PC-9 (cell line): ENCODE results near the gene KLHL1. TPM values are rescaled to one million over a fixed set of nuclear protein-coding genes. Genes with fewer than 3 reads are reported as not detected.
A peak's percentile ranks its signal among the peaks of the same experiment; 100 is the strongest.

Experiments used
- BruUV-seq: library from RNA; stranded (reverse); fragments of 400-500 nt; replicated peaks from 2 replicates; lab custom pipeline; 2021; lab: Mats Ljungman, UMichigan
- CTCF ChIA-PET: fragments of 300-600 bp; sonication (Branson Sonifier 250); formaldehyde crosslinking; loops from one replicate; lab custom pipeline; 2022; ENCODE audit warnings: antibody characterized with exemption; lab: Charles Lee
- POLR2A ChIA-PET: fragments of 300-600 bp; sonication (Branson Sonifier 250); formaldehyde crosslinking; loops from one replicate; lab custom pipeline; 2022; ENCODE audit warnings: antibody characterized with exemption; ENCODE audit not compliant: unreplicated experiment; lab: Charles Lee
- DNase-seq, 2 experiments: peaks; one replicate each; pipeline versions ENCODE4 v3.0.0 to v3.0.0-alpha.2; 2015 to 2022; ENCODE audit warnings: mixed read lengths in 1 of 2
- H2AFZ ChIP-seq: fragments of 200-600 bp; sonication (generic); 2 replicates; pipeline ENCODE4 v1.8.1; 2017; ENCODE audit warnings: antibody characterized with exemption
- H3F3A ChIP-seq: fragments of 200-600 bp; sonication (generic); 2 replicates; pipeline ENCODE4 v1.8.1; 2017; ENCODE audit warnings: antibody characterized with exemption, mild to moderate bottlenecking, low read depth; ENCODE audit not compliant: insufficient read depth
- H3K27ac ChIP-seq: fragments of 200-600 bp; sonication (generic); 2 replicates; pipeline ENCODE4 v1.6.1; 2016; ENCODE audit warnings: mixed run types
- H3K27me3 ChIP-seq: fragments of 200-600 bp; sonication (generic); 2 replicates; pipeline ENCODE4 v1.6.1; 2016; ENCODE audit warnings: low read depth, mixed run types; ENCODE audit not compliant: insufficient read depth
- H3K36me3 ChIP-seq: fragments of 200-600 bp; sonication (generic); 2 replicates; pipeline ENCODE4 v1.6.1; 2016; ENCODE audit warnings: low read depth, mixed run types
- H3K4me1 ChIP-seq: fragments of 200-600 bp; sonication (generic); replicated peaks from 2 replicates; pipeline ENCODE4 v1.6.1; 2016; ENCODE audit warnings: mixed run types; ENCODE audit not compliant: insufficient read depth
- H3K4me2 ChIP-seq: fragments of 200-600 bp; sonication (generic); 2 replicates; pipeline ENCODE4 v1.6.1; 2017; ENCODE audit warnings: mixed run types
- H3K4me3 ChIP-seq: fragments of 200-600 bp; sonication (generic); 2 replicates; pipeline ENCODE4 v1.6.1; 2016; ENCODE audit warnings: mixed run types
- H3K79me2 ChIP-seq: fragments of 200-600 bp; sonication (generic); 2 replicates; pipeline ENCODE4 v1.6.1; 2017; ENCODE audit warnings: low read depth, mixed run types
- H3K9me2 ChIP-seq: fragments of 200-600 bp; sonication (generic); 2 replicates; pipeline ENCODE4 v1.8.1; 2017; ENCODE audit warnings: mild to moderate bottlenecking; ENCODE audit not compliant: insufficient read depth
- H3K9me3 ChIP-seq: fragments of 200-600 bp; sonication (generic); 2 replicates; pipeline ENCODE4 v1.8.1; 2016; ENCODE audit warnings: low read depth; ENCODE audit not compliant: insufficient read depth
- H4K20me1 ChIP-seq: fragments of 200-600 bp; sonication (generic); 2 replicates; pipeline ENCODE4 v1.8.1; 2017; ENCODE audit not compliant: insufficient read depth
- CTCF ChIP-seq: fragments of 200-600 bp; sonication (generic); conservative IDR thresholded peaks from 2 replicates; pipeline ENCODE4 v1.6.1; 2017; ENCODE audit warnings: mixed run types, antibody characterized with exemption, mild to moderate bottlenecking, moderate library complexity
- EZH2 ChIP-seq: fragments of 200-600 bp; sonication (generic); IDR thresholded peaks from 2 replicates; pipeline ENCODE4 v1.8.0; 2017; ENCODE audit warnings: antibody characterized with exemption, low read depth
- intact Hi-C: fragments of 100-400 bp; cut with micrococcal nuclease; formaldehyde crosslinking; loops from one replicate; pipeline ENCODE4 v1.10.0; 2022; ENCODE audit not compliant: unreplicated experiment
- total RNA-seq: library from RNA; stranded (reverse); gene quantifications from 2 replicates; pipeline ENCODE4 v1.2.3, GENCODE V29; 2021

KLHL1 gene
- total RNA-seq, 1 experiment from 2014 or later, result not detected

DNA sequence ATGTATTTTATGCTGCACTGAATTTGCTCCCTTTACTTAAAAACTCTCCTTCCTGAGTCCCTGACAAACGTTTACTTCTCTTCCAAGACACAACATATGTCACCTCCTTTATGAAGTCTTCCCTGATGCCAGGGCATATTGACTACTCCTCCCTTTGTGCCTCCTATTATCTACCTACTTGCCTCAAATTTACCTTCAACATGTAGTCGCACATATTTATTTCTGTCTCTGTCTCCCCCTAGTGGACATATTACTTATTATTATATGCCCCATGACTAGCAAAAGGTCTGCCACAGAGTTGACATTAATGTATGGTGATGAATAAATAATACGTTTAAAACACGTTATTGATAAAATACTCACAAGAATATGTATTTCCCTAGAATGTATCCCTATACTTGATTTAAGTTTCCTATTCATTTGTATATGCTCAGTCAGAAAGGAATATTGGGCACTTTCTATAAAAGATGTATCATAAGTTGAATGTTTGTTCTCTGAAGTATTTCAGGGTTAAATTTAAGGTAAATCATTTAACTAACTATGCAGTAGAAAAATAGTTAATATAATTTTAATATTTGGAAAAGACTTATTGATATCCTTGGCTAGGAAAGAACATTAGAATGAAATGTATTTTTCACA, 250.9 kb downstream of the KLHL1 start:
- Histone ChIP-seq H4K20me1 (no peaks in the 10 kb centered on the region), H3K27ac (no peak overlapping the region), H3F3A (no peaks in the 10 kb centered on the region), H3K36me3 (no peaks in the 10 kb centered on the region), H2AFZ (no peak overlapping the region), H3K4me1 (no peaks in the 10 kb centered on the region), H3K4me2 (no peak overlapping the region), H3K79me2 (no peaks in the 10 kb centered on the region), H3K9me3 (no peaks in the 10 kb centered on the region), H3K27me3 (no peaks in the 10 kb centered on the region), H3K9me2 (no peaks in the 10 kb centered on the region), H3K4me3 (no peak overlapping the region)
- ChIA-PET POLR2A (no interaction called here), CTCF (no interaction called here)
- BruUV-seq, result no TSS peak
- intact Hi-C loops, result loop anchor here (1.0 to 5.0 kb wide), 4 partner anchors 279 to 710 kb away; no protein-coding TSS in a partner anchor
- TF ChIP-seq EZH2 (no peak), CTCF (peak; percentile 82)
- DNase-seq, result no peak

DNA sequence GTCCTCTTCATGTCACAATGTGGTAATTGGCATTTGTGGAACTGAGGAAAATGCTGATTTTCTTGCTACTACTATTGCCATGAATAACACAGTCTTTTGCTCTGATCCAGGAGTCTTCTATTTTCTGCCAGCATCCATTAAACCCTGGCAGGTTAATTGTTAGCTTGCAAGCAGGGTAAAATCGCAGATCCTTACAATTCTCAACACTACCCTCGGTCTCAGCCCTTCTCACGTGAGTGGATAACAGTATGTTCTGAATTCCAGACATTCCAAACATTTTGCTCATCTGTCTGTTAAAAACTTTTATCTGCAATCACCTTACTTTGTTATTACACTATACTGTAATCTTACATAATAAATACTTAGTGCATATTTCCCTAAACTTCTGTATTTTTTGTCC, 251.9 kb downstream of the KLHL1 start:
- no peak for TF ChIP-seq EZH2
- TF ChIP-seq CTCF, result no peak
- Histone ChIP-seq H4K20me1 (no peaks in the 10 kb centered on the region), H3K36me3 (no peaks in the 10 kb centered on the region), H2AFZ (no peak overlapping the region), H3K4me3 (no peak overlapping the region), H3K79me2 (no peaks in the 10 kb centered on the region), H3K27me3 (no peaks in the 10 kb centered on the region), H3K27ac (no peak overlapping the region), H3F3A (no peaks in the 10 kb centered on the region), H3K4me2 (no peak overlapping the region), H3K9me2 (no peaks in the 10 kb centered on the region), H3K4me1 (no peaks in the 10 kb centered on the region), H3K9me3 (no peaks in the 10 kb centered on the region)
- POLR2A ChIA-PET, result no interaction called here
- CTCF ChIA-PET, result no interaction called here
- DNase-seq, result peak in 1 of 2 experiments; percentile 2
- intact Hi-C loops, result loop anchor here (2.0 to 5.0 kb wide), 3 partner anchors 278 to 711 kb away; no protein-coding TSS in a partner anchor
- no TSS peak for BruUV-seq

GRCh38 chr13:69828527-69828926, 279.7 kb downstream of the KLHL1 start:
- H3K36me3 ChIP-seq, result no peaks in the 10 kb centered on the region
- ChIA-PET CTCF (no interaction called here), POLR2A (no interaction called here)
- H3F3A ChIP-seq, result no peaks in the 10 kb centered on the region
- H3K4me2 ChIP-seq, result no peak overlapping the region
- no peaks in the 10 kb centered on the region for H3K4me1 ChIP-seq
- H3K9me2 ChIP-seq, result no peaks in the 10 kb centered on the region
- intact Hi-C loops, result no loop called here
- no peaks in the 10 kb centered on the region for H3K27me3 ChIP-seq
- BruUV-seq, result no TSS peak
- no peaks in the 10 kb centered on the region for H3K9me3 ChIP-seq
- no peak overlapping the region for H3K27ac ChIP-seq
- no peak overlapping the region for H2AFZ ChIP-seq
- H4K20me1 ChIP-seq, result no peaks in the 10 kb centered on the region
- H3K79me2 ChIP-seq, result no peaks in the 10 kb centered on the region
- TF ChIP-seq EZH2, result no peak
- no peak for TF ChIP-seq CTCF
- H3K4me3 ChIP-seq, result no peak overlapping the region
- no peak for DNase-seq
